SK-N-SH treated with all-trans-retinoic acid at 6 μM for 48 hours (cell line): ENCODE results near the gene CIAO2A.

Source experiments
- ATAC-seq: fragments of 200-7000 bp; cut with Tn5 transposase; 3 replicates; pipeline ENCODE4 v1.9.1; 2020; ENCODE audit warnings: mild to moderate bottlenecking, moderate library complexity
- ARNTL ChIP-seq: fragments of 450-650 bp; formaldehyde crosslinking; IDR thresholded peaks from 2 replicates; pipeline ENCODE4 v1.5.0; 2020; ENCODE audit warnings: low read depth, mild to moderate bottlenecking, moderate library complexity, borderline replicate concordance
- CSDC2 ChIP-seq: fragments of 250-450 bp; sonication (Bioruptor Pico); IDR thresholded peaks from 2 replicates; pipeline ENCODE4 v1.5.0; 2020; ENCODE audit warnings: mild to moderate bottlenecking, moderate library complexity
- ESRRG ChIP-seq: fragments of 250-450 bp; sonication (Bioruptor Pico); IDR thresholded peaks from 2 replicates; pipeline ENCODE4 v1.6.1; 2021; ENCODE audit warnings: mild to moderate bottlenecking
- GLIS3 ChIP-seq: fragments of 250-450 bp; sonication (Bioruptor Pico); IDR thresholded peaks from 2 replicates; pipeline ENCODE4 v1.5.0; 2020; ENCODE audit warnings: mild to moderate bottlenecking, moderate library complexity
- ISL1 ChIP-seq: fragments of 250-450 bp; sonication (Bioruptor Pico); IDR thresholded peaks from 2 replicates; pipeline ENCODE4 v2.1.2; 2022; ENCODE audit warnings: mild to moderate bottlenecking, moderate library complexity
- OSR1 ChIP-seq: fragments of 250-450 bp; sonication (Bioruptor Pico); IDR thresholded peaks from 2 replicates; pipeline ENCODE4 v1.8.0; 2022; ENCODE audit warnings: moderate library complexity, mild to moderate bottlenecking, inconsistent platforms
- PPARA ChIP-seq: fragments of 250-450 bp; sonication (Bioruptor Pico); IDR thresholded peaks from 2 replicates; pipeline ENCODE4 v1.5.0; 2020; ENCODE audit warnings: mild to moderate bottlenecking, borderline replicate concordance
- RARB ChIP-seq: fragments of 250-450 bp; sonication (Bioruptor Pico); IDR thresholded peaks from 2 replicates; pipeline ENCODE4 v1.8.0; 2021; ENCODE audit warnings: mild to moderate bottlenecking, moderate library complexity
- SNAI2 ChIP-seq: fragments of 250-450 bp; sonication (Bioruptor Pico); IDR thresholded peaks from 2 replicates; pipeline ENCODE4 v1.5.0; 2020; ENCODE audit warnings: mild to moderate bottlenecking, moderate library complexity
- TCF4 ChIP-seq: fragments of 250-450 bp; sonication (Bioruptor Pico); IDR thresholded peaks from 2 replicates; pipeline ENCODE4 v1.8.0; 2021; ENCODE audit warnings: mild to moderate bottlenecking, moderate library complexity, borderline replicate concordance
- TOX ChIP-seq: fragments of 250-450 bp; sonication (Bioruptor Pico); IDR thresholded peaks from 2 replicates; pipeline ENCODE4 v1.8.0; 2021; ENCODE audit warnings: mild to moderate bottlenecking, moderate library complexity, borderline replicate concordance
- ZC3H10 ChIP-seq: fragments of 250-450 bp; sonication (Bioruptor Pico); IDR thresholded peaks from 2 replicates; pipeline ENCODE4 v1.5.1; 2021; ENCODE audit warnings: mild to moderate bottlenecking, moderate library complexity
- ZNF565 ChIP-seq: fragments of 450-650 bp; formaldehyde crosslinking; conservative IDR thresholded peaks from 2 replicates; pipeline ENCODE4 v1.5.0; 2020; ENCODE audit warnings: low read depth, mild to moderate bottlenecking, moderate library complexity
- ZNF70 ChIP-seq: fragments of 450-650 bp; formaldehyde crosslinking; IDR thresholded peaks from 2 replicates; pipeline ENCODE4 v1.5.0; 2020; ENCODE audit warnings: mild to moderate bottlenecking, moderate library complexity
- ZNF8 ChIP-seq: fragments of 450-650 bp; formaldehyde crosslinking; IDR thresholded peaks from 2 replicates; pipeline ENCODE4 v1.5.0; 2020; ENCODE audit warnings: mild to moderate bottlenecking, moderate library complexity
- TF ChIP-seq, protein P1 (sequence below): fragments of 250-450 bp; sonication (Bioruptor Pico); IDR thresholded peaks from 2 replicates; pipeline ENCODE4 v1.5.0; 2020; ENCODE audit warnings: mild to moderate bottlenecking, moderate library complexity
- TF ChIP-seq, protein P2 (sequence below): fragments of 250-450 bp; sonication (Bioruptor Pico); IDR thresholded peaks from 2 replicates; pipeline ENCODE4 v1.8.0; 2021; ENCODE audit warnings: low read depth, mild to moderate bottlenecking, moderate library complexity, borderline replicate concordance
- TF ChIP-seq, protein P3 (sequence below): fragments of 250-450 bp; sonication (Bioruptor Pico); IDR thresholded peaks from 2 replicates; pipeline ENCODE4 v1.5.1; 2020; ENCODE audit warnings: low read depth, mild to moderate bottlenecking, moderate library complexity
- TF ChIP-seq, protein P4 (sequence below): fragments of 250-450 bp; sonication (Bioruptor Pico); IDR thresholded peaks from 2 replicates; pipeline ENCODE4 v1.8.0; 2020; ENCODE audit warnings: mild to moderate bottlenecking, moderate library complexity, borderline replicate concordance
- TF ChIP-seq, protein P5 (sequence below): fragments of 250-450 bp; sonication (Bioruptor Pico); IDR thresholded peaks from 2 replicates; pipeline ENCODE4 v1.5.1; 2021; ENCODE audit warnings: mild to moderate bottlenecking, moderate library complexity

Gene CIAO2A

DNA sequence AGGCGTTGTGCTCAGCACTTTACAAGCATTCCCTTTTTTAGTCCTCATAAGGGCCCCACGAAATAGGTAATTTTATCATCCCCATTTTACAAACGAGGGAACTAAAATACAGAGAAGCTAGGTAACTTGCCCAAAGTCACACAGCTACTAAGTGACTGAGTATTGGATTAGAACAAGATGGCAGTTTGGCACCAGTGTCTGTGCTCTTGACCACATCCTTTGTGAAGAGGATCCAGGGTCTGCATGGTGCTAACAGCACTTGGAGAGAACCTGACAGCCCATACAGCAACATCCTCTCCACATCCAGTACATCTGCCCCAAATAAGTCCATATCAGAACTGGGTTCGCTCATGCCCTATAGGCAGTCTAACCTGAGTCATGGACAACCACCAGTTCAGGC is 25.5 kb downstream of the CIAO2A start:
- TF ChIP-seq, protein P1, sequence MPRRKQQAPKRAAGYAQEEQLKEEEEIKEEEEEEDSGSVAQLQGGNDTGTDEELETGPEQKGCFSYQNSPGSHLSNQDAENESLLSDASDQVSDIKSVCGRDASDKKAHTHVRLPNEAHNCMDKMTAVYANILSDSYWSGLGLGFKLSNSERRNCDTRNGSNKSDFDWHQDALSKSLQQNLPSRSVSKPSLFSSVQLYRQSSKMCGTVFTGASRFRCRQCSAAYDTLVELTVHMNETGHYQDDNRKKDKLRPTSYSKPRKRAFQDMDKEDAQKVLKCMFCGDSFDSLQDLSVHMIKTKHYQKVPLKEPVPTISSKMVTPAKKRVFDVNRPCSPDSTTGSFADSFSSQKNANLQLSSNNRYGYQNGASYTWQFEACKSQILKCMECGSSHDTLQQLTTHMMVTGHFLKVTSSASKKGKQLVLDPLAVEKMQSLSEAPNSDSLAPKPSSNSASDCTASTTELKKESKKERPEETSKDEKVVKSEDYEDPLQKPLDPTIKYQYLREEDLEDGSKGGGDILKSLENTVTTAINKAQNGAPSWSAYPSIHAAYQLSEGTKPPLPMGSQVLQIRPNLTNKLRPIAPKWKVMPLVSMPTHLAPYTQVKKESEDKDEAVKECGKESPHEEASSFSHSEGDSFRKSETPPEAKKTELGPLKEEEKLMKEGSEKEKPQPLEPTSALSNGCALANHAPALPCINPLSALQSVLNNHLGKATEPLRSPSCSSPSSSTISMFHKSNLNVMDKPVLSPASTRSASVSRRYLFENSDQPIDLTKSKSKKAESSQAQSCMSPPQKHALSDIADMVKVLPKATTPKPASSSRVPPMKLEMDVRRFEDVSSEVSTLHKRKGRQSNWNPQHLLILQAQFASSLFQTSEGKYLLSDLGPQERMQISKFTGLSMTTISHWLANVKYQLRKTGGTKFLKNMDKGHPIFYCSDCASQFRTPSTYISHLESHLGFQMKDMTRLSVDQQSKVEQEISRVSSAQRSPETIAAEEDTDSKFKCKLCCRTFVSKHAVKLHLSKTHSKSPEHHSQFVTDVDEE (CRISPR knock-in tag): no peak
- TF ChIP-seq ZNF70 (CRISPR knock-in tag) (no peak), CSDC2 (CRISPR knock-in tag) (no peak), ISL1 (CRISPR knock-in tag) (no peak), ZNF8 (CRISPR knock-in tag) (no peak)
- TF ChIP-seq, protein P2, sequence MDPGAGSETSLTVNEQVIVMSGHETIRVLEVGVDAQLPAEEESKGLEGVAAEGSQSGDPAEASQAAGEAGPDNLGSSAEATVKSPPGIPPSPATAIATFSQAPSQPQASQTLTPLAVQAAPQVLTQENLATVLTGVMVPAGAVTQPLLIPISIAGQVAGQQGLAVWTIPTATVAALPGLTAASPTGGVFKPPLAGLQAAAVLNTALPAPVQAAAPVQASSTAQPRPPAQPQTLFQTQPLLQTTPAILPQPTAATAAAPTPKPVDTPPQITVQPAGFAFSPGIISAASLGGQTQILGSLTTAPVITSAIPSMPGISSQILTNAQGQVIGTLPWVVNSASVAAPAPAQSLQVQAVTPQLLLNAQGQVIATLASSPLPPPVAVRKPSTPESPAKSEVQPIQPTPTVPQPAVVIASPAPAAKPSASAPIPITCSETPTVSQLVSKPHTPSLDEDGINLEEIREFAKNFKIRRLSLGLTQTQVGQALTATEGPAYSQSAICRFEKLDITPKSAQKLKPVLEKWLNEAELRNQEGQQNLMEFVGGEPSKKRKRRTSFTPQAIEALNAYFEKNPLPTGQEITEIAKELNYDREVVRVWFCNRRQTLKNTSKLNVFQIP: no peak
- TF ChIP-seq, all 23 proteins: peak for 0
- no peak for ATAC-seq

DNA sequence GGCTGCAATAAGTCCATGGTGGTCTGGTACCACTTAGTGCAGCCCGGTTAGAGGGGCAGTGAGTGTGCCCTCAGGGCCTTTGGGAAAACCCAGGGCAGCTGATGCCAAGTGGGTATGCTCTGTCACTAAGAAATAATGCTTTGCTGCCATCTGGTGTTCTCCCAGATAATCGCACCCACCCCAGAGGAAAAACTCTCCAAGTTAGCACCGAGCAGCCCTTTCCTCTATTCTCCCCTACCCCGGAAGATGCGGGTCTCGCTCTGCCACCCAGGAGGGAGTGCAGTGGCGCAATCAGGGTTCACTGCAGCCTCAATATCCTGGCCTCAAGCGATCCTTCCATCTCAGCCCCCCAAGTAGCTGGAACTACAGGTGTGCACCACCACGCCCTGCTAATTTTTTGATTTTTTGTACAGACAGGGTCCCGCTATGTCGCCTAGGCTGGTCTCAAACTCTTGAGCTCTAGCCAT is 26.0 kb downstream of the CIAO2A start:
- TF ChIP-seq, protein P3, sequence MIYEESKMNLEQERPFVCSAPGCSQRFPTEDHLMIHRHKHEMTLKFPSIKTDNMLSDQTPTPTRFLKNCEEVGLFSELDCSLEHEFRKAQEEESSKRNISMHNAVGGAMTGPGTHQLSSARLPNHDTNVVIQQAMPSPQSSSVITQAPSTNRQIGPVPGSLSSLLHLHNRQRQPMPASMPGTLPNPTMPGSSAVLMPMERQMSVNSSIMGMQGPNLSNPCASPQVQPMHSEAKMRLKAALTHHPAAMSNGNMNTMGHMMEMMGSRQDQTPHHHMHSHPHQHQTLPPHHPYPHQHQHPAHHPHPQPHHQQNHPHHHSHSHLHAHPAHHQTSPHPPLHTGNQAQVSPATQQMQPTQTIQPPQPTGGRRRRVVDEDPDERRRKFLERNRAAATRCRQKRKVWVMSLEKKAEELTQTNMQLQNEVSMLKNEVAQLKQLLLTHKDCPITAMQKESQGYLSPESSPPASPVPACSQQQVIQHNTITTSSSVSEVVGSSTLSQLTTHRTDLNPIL (CRISPR knock-in tag): no peak
- TF ChIP-seq TCF4: no peak; the same call in 1 of the 2 replicates
- peak; percentile 83 for ATAC-seq

DNA sequence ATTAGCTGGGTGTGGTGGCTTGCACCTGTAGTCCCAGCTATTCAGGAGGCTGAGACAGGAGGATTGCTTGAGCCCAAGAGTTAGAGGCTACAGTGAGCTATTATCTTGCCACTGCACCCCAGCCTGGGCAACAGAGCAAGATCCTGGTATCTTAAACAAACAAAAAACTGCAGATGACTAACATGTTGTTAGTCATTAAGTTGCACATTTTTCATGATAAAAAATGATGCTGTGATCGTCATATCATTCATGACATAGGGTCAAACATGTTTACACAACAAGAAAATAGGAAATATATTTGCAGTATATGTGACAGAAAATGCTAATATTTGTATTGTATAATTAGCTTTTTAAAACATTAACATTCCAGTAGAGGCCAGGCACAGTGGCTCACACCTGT is 27.2 kb downstream of the CIAO2A start:
- no peak for TF ChIP-seq GLIS3 (CRISPR knock-in tag)
- no peak for TF ChIP-seq ZC3H10 (CRISPR knock-in tag)
- no peak for TF ChIP-seq PPARA (CRISPR knock-in tag)
- TF ChIP-seq TOX (CRISPR knock-in tag): no peak
- ATAC-seq: no peak

DNA sequence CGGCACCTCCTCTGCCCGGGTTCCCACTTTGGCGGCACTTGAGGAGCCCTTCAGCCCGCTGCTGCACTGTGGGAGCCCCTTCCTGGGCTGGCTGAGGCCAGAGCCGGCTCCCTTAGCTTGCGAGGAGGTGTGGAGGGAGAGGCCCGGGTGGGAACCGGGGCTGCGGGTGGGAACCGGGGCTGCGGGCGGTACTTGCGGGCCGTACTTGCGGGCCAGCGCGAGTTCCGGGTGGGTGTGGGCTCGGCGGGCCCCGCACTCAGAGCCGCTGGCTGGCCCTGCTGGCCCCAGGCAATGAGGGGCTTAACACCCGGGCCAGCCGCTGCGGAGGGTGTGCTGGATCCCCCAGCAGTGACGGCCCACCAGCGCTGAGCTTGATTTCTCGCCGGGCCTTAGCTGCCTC is 32.9 kb downstream of the CIAO2A start:
- no peak for ATAC-seq
- TF ChIP-seq ARNTL (CRISPR knock-in tag) (no peak), CSDC2 (CRISPR knock-in tag) (no peak), SNAI2 (CRISPR knock-in tag) (no peak), RARB (no peak), ISL1 (CRISPR knock-in tag) (no peak), ZNF565 (CRISPR knock-in tag) (no peak), TCF4 (no peak), TOX (CRISPR knock-in tag) (no peak), GLIS3 (CRISPR knock-in tag) (no peak), PPARA (CRISPR knock-in tag) (no peak), ZC3H10 (CRISPR knock-in tag) (no peak), OSR1 (CRISPR knock-in tag) (no peak), ESRRG (CRISPR knock-in tag) (no peak)
- TF ChIP-seq, protein P2: no peak
- TF ChIP-seq, protein P4, sequence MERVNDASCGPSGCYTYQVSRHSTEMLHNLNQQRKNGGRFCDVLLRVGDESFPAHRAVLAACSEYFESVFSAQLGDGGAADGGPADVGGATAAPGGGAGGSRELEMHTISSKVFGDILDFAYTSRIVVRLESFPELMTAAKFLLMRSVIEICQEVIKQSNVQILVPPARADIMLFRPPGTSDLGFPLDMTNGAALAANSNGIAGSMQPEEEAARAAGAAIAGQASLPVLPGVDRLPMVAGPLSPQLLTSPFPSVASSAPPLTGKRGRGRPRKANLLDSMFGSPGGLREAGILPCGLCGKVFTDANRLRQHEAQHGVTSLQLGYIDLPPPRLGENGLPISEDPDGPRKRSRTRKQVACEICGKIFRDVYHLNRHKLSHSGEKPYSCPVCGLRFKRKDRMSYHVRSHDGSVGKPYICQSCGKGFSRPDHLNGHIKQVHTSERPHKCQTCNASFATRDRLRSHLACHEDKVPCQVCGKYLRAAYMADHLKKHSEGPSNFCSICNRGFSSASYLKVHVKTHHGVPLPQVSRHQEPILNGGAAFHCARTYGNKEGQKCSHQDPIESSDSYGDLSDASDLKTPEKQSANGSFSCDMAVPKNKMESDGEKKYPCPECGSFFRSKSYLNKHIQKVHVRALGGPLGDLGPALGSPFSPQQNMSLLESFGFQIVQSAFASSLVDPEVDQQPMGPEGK (CRISPR knock-in tag): no peak
- TF ChIP-seq, protein P1 (CRISPR knock-in tag): no peak
- TF ChIP-seq, protein P5, sequence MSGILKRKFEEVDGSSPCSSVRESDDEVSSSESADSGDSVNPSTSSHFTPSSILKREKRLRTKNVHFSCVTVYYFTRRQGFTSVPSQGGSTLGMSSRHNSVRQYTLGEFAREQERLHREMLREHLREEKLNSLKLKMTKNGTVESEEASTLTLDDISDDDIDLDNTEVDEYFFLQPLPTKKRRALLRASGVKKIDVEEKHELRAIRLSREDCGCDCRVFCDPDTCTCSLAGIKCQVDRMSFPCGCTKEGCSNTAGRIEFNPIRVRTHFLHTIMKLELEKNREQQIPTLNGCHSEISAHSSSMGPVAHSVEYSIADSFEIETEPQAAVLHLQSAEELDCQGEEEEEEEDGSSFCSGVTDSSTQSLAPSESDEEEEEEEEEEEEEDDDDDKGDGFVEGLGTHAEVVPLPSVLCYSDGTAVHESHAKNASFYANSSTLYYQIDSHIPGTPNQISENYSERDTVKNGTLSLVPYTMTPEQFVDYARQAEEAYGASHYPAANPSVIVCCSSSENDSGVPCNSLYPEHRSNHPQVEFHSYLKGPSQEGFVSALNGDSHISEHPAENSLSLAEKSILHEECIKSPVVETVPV (CRISPR knock-in tag): no peak
- TF ChIP-seq, protein P3 (CRISPR knock-in tag): no peak
